ENCODE data around the gene CHST15.
A peak's percentile ranks its signal among the peaks of the same experiment; 100 is the strongest.

Gene CHST15

DNA sequence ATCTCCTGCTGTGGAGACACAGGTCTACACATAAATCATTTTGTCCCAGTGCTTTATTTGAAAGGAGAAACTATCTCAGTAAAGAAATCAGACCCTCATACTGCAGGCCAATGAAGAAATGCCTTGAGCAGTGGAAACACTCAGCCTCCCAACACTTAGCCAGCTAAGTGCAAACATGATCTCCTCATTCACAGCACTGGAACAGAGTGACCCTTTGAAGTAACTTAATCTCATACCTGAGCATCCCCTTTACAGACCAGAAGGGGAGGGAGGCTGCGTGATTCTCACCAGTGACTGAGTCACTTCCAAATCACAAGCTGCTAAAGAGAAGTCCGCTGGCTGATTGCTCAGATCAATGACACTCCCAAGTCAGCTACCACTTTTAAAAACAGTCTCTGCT is 4.5 kb downstream of the CHST15 start:
- H3K4me1 ChIP-seq = peaks cover 35% of the 10 kb centered on the region
- H3K27me3 ChIP-seq = peaks cover 32% of the 10 kb centered on the region
- H3K36me3 ChIP-seq = no peaks in the 10 kb centered on the region; the same call in 1 of the 2 replicates
- no peak for DNase-seq
- H3K4me3 ChIP-seq (ENCODE audit: low read depth, low read length) = no peak overlapping the region
- TF ChIP-seq, protein P1, sequence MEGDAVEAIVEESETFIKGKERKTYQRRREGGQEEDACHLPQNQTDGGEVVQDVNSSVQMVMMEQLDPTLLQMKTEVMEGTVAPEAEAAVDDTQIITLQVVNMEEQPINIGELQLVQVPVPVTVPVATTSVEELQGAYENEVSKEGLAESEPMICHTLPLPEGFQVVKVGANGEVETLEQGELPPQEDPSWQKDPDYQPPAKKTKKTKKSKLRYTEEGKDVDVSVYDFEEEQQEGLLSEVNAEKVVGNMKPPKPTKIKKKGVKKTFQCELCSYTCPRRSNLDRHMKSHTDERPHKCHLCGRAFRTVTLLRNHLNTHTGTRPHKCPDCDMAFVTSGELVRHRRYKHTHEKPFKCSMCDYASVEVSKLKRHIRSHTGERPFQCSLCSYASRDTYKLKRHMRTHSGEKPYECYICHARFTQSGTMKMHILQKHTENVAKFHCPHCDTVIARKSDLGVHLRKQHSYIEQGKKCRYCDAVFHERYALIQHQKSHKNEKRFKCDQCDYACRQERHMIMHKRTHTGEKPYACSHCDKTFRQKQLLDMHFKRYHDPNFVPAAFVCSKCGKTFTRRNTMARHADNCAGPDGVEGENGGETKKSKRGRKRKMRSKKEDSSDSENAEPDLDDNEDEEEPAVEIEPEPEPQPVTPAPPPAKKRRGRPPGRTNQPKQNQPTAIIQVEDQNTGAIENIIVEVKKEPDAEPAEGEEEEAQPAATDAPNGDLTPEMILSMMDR (IDR thresholded peaks at IDR 0.05; ENCODE audit: low read depth, low read length) = no peak
- H3K9me3 ChIP-seq = no peaks in the 10 kb centered on the region

DNA sequence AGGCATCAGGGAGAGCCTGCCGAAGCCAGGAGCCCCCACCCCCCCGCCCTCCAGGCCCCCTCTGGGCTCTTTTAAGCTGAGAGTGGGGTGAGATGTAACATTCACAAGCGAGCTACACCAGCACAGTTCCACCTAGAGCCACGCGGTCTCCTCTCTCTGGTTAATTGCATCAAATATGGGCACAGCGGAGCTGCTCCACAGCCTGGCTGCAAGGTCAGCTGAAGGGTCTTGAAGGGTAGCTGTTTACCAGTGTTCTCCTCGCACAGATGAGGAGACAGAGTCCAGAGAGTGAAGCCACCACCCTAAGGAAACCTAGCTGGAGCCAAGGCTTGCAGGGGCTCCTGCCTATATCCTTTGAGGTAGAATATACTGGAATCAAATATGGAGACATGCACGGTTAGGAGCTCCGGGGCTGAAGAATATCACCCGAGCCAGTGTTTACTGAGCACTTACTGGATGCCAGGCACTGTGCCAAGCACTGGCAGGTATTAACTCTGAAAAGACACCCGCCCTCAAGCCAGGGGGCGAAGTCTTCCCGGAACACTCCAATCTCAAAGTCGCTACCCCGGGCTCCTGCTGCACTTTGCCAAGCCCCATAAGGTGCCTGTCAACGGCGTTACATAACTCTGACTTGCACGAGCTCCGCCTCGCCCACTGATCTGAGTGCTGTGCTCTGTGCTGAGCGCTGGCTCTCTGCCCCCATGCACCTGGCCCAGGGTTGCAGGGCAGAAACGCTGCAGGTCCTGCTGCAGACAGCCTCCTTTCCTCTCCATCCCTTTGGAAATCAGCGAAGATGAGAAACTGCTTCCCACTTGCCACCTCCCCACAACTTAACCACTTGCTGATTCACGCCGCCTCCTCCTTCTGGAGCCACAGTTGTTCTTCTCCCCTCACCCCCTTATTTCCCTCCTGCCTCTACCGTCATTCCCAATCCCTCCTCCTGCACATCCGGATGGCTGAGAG is 5.4 kb downstream of the CHST15 start:
- H3K4me3 ChIP-seq (ENCODE audit: low read depth, low read length) = peak overlapping the region; percentile 24
- DNase-seq = peak; percentile 70
- peaks cover 22% of the 10 kb centered on the region for H3K27me3 ChIP-seq
- H3K36me3 ChIP-seq = no peaks in the 10 kb centered on the region; the same call in 1 of the 2 replicates
- TF ChIP-seq, protein P1 (IDR thresholded peaks at IDR 0.05; ENCODE audit: low read depth, low read length) = no peak
- H3K9me3 ChIP-seq = no peaks in the 10 kb centered on the region
- peaks cover 35% of the 10 kb centered on the region for H3K4me1 ChIP-seq

DNA sequence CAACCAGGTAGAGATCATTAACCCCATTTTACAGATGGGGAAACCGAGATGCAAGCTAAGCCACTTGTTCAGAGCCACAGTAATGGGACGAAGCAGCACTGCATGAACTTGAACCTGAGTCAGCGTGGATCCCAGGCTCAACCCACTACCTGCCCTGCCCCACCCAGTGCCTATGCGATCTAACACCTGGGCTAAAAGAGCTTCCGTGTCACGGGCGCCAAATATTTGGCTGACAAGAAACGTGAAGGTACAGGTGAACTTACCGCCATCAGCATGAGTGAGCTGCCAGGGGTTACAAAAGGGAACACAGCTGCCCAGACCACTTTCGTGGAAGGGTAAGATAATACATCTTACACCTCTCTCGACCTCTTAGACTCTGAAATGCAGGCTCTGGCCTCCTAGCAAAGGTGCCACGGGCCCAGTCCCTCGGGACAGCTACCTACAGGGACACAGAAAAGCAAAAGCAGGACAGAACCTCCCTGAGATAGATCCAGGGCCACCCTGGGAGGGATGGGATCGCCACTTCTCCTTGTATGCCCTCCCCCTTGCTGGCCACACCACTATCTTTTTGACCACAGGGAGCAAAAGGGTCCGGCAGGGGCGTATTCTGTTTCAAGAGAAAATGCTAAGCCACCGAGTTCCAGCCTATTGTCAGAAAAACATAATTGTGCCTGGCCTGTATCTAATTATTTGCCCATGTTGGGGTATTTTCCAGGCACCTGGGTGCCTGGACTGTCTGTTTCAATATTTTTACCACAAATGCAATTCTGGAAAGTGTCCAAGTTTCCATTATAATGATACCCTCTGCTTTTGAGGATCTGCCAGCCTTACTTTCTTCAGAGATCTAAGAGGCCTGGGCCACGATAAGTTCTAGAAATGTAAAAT is 6.4 kb downstream of the CHST15 start:
- peak; percentile 52 for DNase-seq
- TF ChIP-seq, protein P1 (IDR thresholded peaks at IDR 0.05; ENCODE audit: low read depth, low read length) = peak; percentile 22
- Histone ChIP-seq H3K9me3 (no peaks in the 10 kb centered on the region), H3K27me3 (peaks cover 16% of the 10 kb centered on the region), H3K4me1 (peaks cover 36% of the 10 kb centered on the region), H3K36me3 (no peaks in the 10 kb centered on the region; the same call in 1 of the 2 replicates), H3K4me3 (ENCODE audit: low read depth, low read length) (no peak overlapping the region)

DNA sequence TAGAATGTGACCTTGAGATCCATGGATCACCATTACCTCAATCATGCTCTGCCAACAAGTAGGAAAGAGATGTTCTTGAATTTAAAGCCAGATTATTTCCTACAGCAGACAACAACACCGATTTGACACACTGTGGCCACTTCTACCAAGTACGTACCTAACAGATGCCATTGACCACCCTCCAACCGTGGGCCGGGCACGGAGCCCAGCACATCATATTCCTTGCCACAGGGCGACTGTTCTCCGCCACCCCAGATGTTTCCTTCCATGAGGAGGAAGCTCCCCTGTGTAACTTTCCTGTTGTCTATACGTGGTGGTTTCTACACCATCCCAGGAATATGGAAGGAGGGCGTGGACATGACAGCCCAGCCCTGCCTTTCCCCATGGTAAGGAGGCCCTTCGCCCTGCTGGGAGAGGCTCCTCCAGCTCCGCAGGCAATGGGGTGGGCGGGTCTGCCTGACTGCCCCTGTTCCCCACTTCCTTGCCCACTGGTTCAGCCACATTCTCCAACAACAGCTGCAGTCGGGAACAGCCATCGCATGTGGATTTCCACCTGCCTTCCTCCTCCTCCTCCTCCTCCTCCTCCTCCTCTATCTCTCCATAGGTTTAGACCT is 7.2 kb downstream of the CHST15 start:
- Histone ChIP-seq H3K27me3 (peaks cover 7% of the 10 kb centered on the region), H3K9me3 (no peaks in the 10 kb centered on the region), H3K4me3 (ENCODE audit: low read depth, low read length) (no peak overlapping the region), H3K4me1 (peaks cover 40% of the 10 kb centered on the region), H3K36me3 (no peaks in the 10 kb centered on the region; the same call in 1 of the 2 replicates)
- DNase-seq = no peak
- TF ChIP-seq, protein P1 (IDR thresholded peaks at IDR 0.05; ENCODE audit: low read depth, low read length) = no peak

DNA sequence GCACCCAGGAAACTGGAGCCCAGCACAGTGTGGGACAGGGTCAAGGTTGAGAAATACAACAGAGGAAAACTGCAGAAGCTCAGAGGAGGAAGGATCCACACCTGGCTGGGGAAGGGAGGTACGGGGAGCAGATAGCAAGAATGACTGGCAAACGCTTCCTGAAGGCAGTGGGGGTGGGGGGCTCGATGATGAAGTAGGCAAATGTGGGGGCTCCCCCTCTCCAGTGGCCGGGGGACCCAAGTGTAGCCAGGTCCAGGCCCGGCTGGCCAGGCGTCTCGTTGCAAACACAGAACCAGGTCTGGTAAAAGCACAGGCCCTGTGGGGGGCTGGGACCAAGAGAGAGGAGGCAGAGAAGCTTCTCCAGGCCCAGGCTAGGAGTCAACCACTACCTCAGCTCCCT is 7.7 kb downstream of the CHST15 start:
- no peak for DNase-seq
- H3K9me3 ChIP-seq = no peaks in the 10 kb centered on the region
- no peaks in the 10 kb centered on the region; the same call in 1 of the 2 replicates for H3K36me3 ChIP-seq
- TF ChIP-seq, protein P1 (IDR thresholded peaks at IDR 0.05; ENCODE audit: low read depth, low read length) = no peak
- peaks cover 45% of the 10 kb centered on the region for H3K4me1 ChIP-seq
- H3K4me3 ChIP-seq (ENCODE audit: low read depth, low read length) = no peak overlapping the region
- H3K27me3 ChIP-seq = peaks cover 2% of the 10 kb centered on the region; the same call in 1 of the 2 replicates

All from BE2C (cell line).